Caco-2 (cell line): ENCODE measurements around the gene GAPDHS. TPM values are rescaled to one million over a fixed set of nuclear protein-coding genes. Genes with fewer than 3 reads are reported as not detected.

Experiments
- BruUV-seq: library from RNA; stranded (reverse); fragments of 400-500 nt; replicated peaks from 2 replicates; lab custom pipeline; 2021; lab: Mats Ljungman, UMichigan
- CTCF ChIA-PET: fragments of 300-600 bp; sonication (Branson Sonifier 250); formaldehyde crosslinking; loops from one replicate; lab custom pipeline; 2022; ENCODE audit warnings: antibody characterized with exemption; lab: Charles Lee
- POLR2A ChIA-PET: fragments of 300-600 bp; sonication (Branson Sonifier 250); formaldehyde crosslinking; loops from one replicate; lab custom pipeline; 2022; ENCODE audit warnings: antibody characterized with exemption; lab: Charles Lee
- DNase-seq, 2 experiments: peaks; one replicate each; pipeline versions ENCODE4 v3.0.0 to v3.0.0-alpha.2; 2020 to 2022
- H3K27me3 ChIP-seq: replicated peaks from 2 replicates; pipeline ENCODE4 v1.6.0; 2011; ENCODE audit warnings: low read length; ENCODE audit not compliant: control insufficient read depth, insufficient read depth
- H3K36me3 ChIP-seq: 2 replicates; pipeline ENCODE4 v1.5.1; 2011; ENCODE audit warnings: low read length; ENCODE audit not compliant: control insufficient read depth, insufficient read depth
- H3K4me1 ChIP-seq: fragments of 250-450 bp; sonication (Bioruptor Pico); 2 replicates; pipeline ENCODE4 v1.5.1; 2020; ENCODE audit warnings: mild to moderate bottlenecking
- H3K4me3 ChIP-seq: 2 replicates; pipeline ENCODE4 v1.5.1; 2011; ENCODE audit warnings: low read depth, mild to moderate bottlenecking, control low read depth, low read length
- H3K9me3 ChIP-seq: fragments of 250-450 bp; sonication (Bioruptor Pico); 2 replicates; pipeline ENCODE4 v1.5.1; 2020; ENCODE audit warnings: mild to moderate bottlenecking, moderate library complexity
- H3K27ac Mint-ChIP-seq: one replicate; pipeline ENCODE4 v1.8.0; 2022; ENCODE audit warnings: mixed read lengths; ENCODE audit not compliant: unreplicated experiment
- H3K27me3 Mint-ChIP-seq: one replicate; pipeline ENCODE4 v1.8.0; 2022; ENCODE audit warnings: mixed read lengths; ENCODE audit not compliant: insufficient read depth, unreplicated experiment
- H3K36me3 Mint-ChIP-seq: one replicate; pipeline ENCODE4 v1.8.0; 2022; ENCODE audit warnings: mild to moderate bottlenecking, mixed read lengths; ENCODE audit not compliant: insufficient read depth, unreplicated experiment
- H3K4me1 Mint-ChIP-seq: one replicate; pipeline ENCODE4 v1.8.0; 2022; ENCODE audit warnings: low read depth, mixed read lengths; ENCODE audit not compliant: unreplicated experiment
- H3K4me3 Mint-ChIP-seq: one replicate; pipeline ENCODE4 v1.8.0; 2022; ENCODE audit warnings: mild to moderate bottlenecking, moderate library complexity, mixed read lengths; ENCODE audit not compliant: unreplicated experiment
- H3K9me3 Mint-ChIP-seq: one replicate; pipeline ENCODE4 v1.8.0; 2022; ENCODE audit warnings: mixed read lengths; ENCODE audit not compliant: unreplicated experiment
- intact Hi-C: fragments of 100-400 bp; cut with micrococcal nuclease; formaldehyde crosslinking; loops from one replicate; pipeline ENCODE4 v1.10.0; 2022; ENCODE audit not compliant: unreplicated experiment
- total RNA-seq: library from RNA; stranded (reverse); gene quantifications from 2 replicates; pipeline ENCODE4 v1.2.3, GENCODE V29; 2022
- TF ChIP-seq, protein P1 (sequence below), 2 experiments: fragments of 200-600 bp in 1 of 2; IDR thresholded peaks; 1 replicate in 1 of 2; 2 replicates in 1 of 2; pipeline versions ENCODE4 v1.5.1 to v1.8.0; 2011 to 2022; ENCODE audit warnings: antibody characterized with exemption in 1 of 2, control low read depth in 1 of 2, inconsistent platforms in 1 of 2, low read depth in 1 of 2, low read length in 1 of 2, mild to moderate bottlenecking in 1 of 2, moderate library complexity in 1 of 2; ENCODE audit not compliant: insufficient read depth in 1 of 2, severe bottlenecking in 1 of 2, unreplicated experiment in 1 of 2

GAPDHS gene
- total RNA-seq, 1 experiment from 2014 or later = not detected

DNA sequence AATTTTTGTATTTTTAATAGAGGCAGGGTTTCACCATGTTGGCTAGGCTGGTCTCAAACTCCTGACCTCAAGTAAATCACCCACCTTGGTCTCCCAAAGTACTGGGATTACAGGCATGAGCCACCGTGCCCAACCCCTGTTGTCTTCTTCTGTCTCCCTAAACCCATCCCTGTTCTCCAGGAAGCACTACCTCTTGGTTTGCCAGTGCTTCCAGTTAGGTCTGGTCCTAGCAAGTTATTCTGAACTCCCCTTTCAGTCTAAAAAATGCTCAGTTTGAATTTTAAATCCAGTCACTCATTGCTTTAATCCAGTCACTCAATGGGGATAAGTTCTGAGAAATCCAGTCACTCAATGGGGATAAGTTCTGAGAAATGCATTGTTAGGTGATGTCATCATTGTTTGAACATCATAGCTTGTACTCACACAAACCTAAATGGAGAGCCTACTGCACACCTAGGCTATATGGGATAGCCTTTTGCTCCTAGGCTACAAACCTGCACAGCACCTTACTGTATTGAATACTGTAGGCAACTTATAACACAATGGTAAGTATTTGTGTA is 38.2 kb downstream of the GAPDHS start:
- TF ChIP-seq, protein P1, sequence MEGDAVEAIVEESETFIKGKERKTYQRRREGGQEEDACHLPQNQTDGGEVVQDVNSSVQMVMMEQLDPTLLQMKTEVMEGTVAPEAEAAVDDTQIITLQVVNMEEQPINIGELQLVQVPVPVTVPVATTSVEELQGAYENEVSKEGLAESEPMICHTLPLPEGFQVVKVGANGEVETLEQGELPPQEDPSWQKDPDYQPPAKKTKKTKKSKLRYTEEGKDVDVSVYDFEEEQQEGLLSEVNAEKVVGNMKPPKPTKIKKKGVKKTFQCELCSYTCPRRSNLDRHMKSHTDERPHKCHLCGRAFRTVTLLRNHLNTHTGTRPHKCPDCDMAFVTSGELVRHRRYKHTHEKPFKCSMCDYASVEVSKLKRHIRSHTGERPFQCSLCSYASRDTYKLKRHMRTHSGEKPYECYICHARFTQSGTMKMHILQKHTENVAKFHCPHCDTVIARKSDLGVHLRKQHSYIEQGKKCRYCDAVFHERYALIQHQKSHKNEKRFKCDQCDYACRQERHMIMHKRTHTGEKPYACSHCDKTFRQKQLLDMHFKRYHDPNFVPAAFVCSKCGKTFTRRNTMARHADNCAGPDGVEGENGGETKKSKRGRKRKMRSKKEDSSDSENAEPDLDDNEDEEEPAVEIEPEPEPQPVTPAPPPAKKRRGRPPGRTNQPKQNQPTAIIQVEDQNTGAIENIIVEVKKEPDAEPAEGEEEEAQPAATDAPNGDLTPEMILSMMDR (IDR thresholded peaks at IDR 0.05; ENCODE audit: insufficient read depth in 1 of 2, low read depth in 1 of 2, low read length in 1 of 2, severe bottlenecking in 1 of 2, unreplicated experiment in 1 of 2) = no peak
- Histone ChIP-seq H3K27me3 (no peaks in the 10 kb centered on the region), H3K36me3 (no peaks in the 10 kb centered on the region), H3K4me3 (no peak overlapping the region), H3K4me1 (no peaks in the 10 kb centered on the region), H3K9me3 (peaks cover 6% of the 10 kb centered on the region)
- no peak overlapping the region for H3K4me3 Mint-ChIP-seq
- H3K4me1 Mint-ChIP-seq = no peaks in the 10 kb centered on the region
- DNase-seq = no peak
- no peak overlapping the region for H3K27ac Mint-ChIP-seq
- CTCF ChIA-PET = no interaction called here
- POLR2A ChIA-PET = no interaction called here
- H3K36me3 Mint-ChIP-seq = no peaks in the 10 kb centered on the region
- intact Hi-C loops = no loop called here
- BruUV-seq = no TSS peak
- peaks cover 13% of the 10 kb centered on the region for H3K9me3 Mint-ChIP-seq
- peaks cover 8% of the 10 kb centered on the region for H3K27me3 Mint-ChIP-seq

DNA sequence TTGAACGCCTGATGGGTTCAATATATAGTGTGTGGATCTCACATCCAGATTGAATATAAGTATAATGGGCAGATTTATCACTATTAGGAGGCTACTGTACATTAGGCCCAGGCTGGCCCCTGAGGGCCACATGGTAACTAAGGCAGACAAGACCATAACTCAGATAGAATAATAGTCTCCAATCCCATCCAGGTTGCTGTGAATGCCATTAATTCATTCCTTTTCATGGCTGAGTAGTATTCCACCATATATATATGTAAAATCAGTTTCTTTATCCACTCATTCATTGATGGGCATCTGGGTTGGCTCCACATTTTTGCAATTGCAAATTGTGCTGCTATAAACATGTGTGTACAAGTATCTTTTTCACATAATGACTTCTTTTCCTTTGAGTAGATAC is 44.7 kb downstream of the GAPDHS start:
- no peaks in the 10 kb centered on the region for H3K27me3 ChIP-seq
- no peak for DNase-seq
- TF ChIP-seq, protein P1 (IDR thresholded peaks at IDR 0.05; ENCODE audit: insufficient read depth in 1 of 2, low read depth in 1 of 2, low read length in 1 of 2, severe bottlenecking in 1 of 2, unreplicated experiment in 1 of 2) = no peak
- Mint-ChIP-seq H3K36me3 (no peaks in the 10 kb centered on the region), H3K4me3 (no peak overlapping the region), H3K9me3 (peaks cover 22% of the 10 kb centered on the region), H3K4me1 (no peaks in the 10 kb centered on the region), H3K27me3 (peaks cover 2% of the 10 kb centered on the region), H3K27ac (no peak overlapping the region)
- no peak overlapping the region for H3K4me3 ChIP-seq
- H3K36me3 ChIP-seq = no peaks in the 10 kb centered on the region
- peaks cover 26% of the 10 kb centered on the region for H3K9me3 ChIP-seq
- intact Hi-C loops = no loop called here
- no peaks in the 10 kb centered on the region for H3K4me1 ChIP-seq
- ChIA-PET CTCF (no interaction called here), POLR2A (no interaction called here)
- BruUV-seq = no TSS peak

DNA sequence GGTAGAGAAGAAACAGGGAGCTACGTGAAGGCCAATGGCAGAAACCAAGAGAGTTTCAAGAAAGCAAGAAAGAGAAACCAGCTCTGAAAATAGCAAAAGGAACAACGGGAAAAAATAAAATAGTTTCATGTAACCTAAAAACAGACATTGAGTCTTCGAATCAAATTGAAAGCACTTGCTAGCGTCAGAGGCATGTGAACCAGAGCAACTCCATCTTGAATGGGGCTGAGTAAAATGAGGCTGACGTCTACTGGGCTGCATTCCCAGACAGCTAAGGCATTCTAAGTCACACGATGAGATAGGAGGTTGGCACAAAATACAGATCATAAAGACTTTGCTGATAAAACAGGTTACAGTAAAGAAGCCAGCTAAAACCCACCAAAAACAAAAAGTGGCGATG is 45.5 kb downstream of the GAPDHS start:
- H3K4me3 Mint-ChIP-seq = no peak overlapping the region
- CTCF ChIA-PET = no interaction called here

More for the DNA sequence above, 45.5 kb downstream of the GAPDHS start:
- no peaks in the 10 kb centered on the region for H3K36me3 ChIP-seq
- POLR2A ChIA-PET = no interaction called here
- Mint-ChIP-seq H3K4me1 (no peaks in the 10 kb centered on the region), H3K27ac (no peak overlapping the region), H3K27me3 (peaks cover 3% of the 10 kb centered on the region), H3K9me3 (peaks cover 22% of the 10 kb centered on the region), H3K36me3 (no peaks in the 10 kb centered on the region)
- H3K27me3 ChIP-seq = no peaks in the 10 kb centered on the region
- intact Hi-C loops = no loop called here
- H3K4me1 ChIP-seq = no peaks in the 10 kb centered on the region
- H3K9me3 ChIP-seq = peaks cover 26% of the 10 kb centered on the region
- no peak for DNase-seq
- TF ChIP-seq, protein P1 (IDR thresholded peaks at IDR 0.05; ENCODE audit: insufficient read depth in 1 of 2, low read depth in 1 of 2, low read length in 1 of 2, severe bottlenecking in 1 of 2, unreplicated experiment in 1 of 2) = no peak
- BruUV-seq = no TSS peak
- H3K4me3 ChIP-seq = no peak overlapping the region
